ENCODE measurements around the gene TLR8.

The TLR8 gene

GRCh38 chrX:12885508-12885907, 20.9 kb upstream of the TLR8 start:
- FAIRE-seq (peak; percentile 53), DNase-seq (ENCODE audit: insufficient read length) (no peak)
- no peak for TF ChIP-seq POLR2A (IDR thresholded peaks at IDR 0.05; ENCODE audit: low read depth, low read length)
- TF ChIP-seq TAF1 (IDR thresholded peaks at IDR 0.05; ENCODE audit: borderline replicate concordance, low read depth, low read length): no peak
- TF ChIP-seq POLR2AphosphoS5 (IDR thresholded peaks at IDR 0.05; ENCODE audit: low read depth, low read length): no peak

GRCh38 chrX:12886545-12886944, 19.9 kb upstream of the TLR8 start:
- TF ChIP-seq TAF1 (IDR thresholded peaks at IDR 0.05; ENCODE audit: borderline replicate concordance, low read depth, low read length) (no peak), POLR2A (IDR thresholded peaks at IDR 0.05; ENCODE audit: low read depth, low read length) (no peak), POLR2AphosphoS5 (IDR thresholded peaks at IDR 0.05; ENCODE audit: low read depth, low read length) (no peak)
- DNase-seq (ENCODE audit: insufficient read length): no peak
- no peak for FAIRE-seq

GRCh38 chrX:12887141-12887540, 19.3 kb upstream of the TLR8 start:
- DNase-seq (ENCODE audit: insufficient read length) (no peak), FAIRE-seq (no peak)
- TF ChIP-seq TAF1 (IDR thresholded peaks at IDR 0.05; ENCODE audit: borderline replicate concordance, low read depth, low read length): no peak
- TF ChIP-seq POLR2A (IDR thresholded peaks at IDR 0.05; ENCODE audit: low read depth, low read length): no peak
- TF ChIP-seq POLR2AphosphoS5 (IDR thresholded peaks at IDR 0.05; ENCODE audit: low read depth, low read length): no peak

- DNase-seq (ENCODE audit: insufficient read length): no peak
- FAIRE-seq: peak; percentile 93
- TF ChIP-seq POLR2A (IDR thresholded peaks at IDR 0.05; ENCODE audit: low read depth, low read length) (no peak), POLR2AphosphoS5 (IDR thresholded peaks at IDR 0.05; ENCODE audit: low read depth, low read length) (no peak; the same call in 1 of the 2 replicates), TAF1 (IDR thresholded peaks at IDR 0.05; ENCODE audit: borderline replicate concordance, low read depth, low read length) (no peak)
Observed at GRCh38 chrX:12887767-12888166, 18.7 kb upstream of the TLR8 start.

GRCh38 chrX:12890467-12890866, 16.0 kb upstream of the TLR8 start:
- TF ChIP-seq TAF1 (IDR thresholded peaks at IDR 0.05; ENCODE audit: borderline replicate concordance, low read depth, low read length): no peak
- TF ChIP-seq POLR2A (IDR thresholded peaks at IDR 0.05; ENCODE audit: low read depth, low read length): no peak; the same call in none of the 2 replicates
- no peak; the same call in 1 of the 2 replicates for TF ChIP-seq POLR2AphosphoS5 (IDR thresholded peaks at IDR 0.05; ENCODE audit: low read depth, low read length)
- FAIRE-seq: peak; percentile 99
- DNase-seq (ENCODE audit: insufficient read length): no peak

GRCh38 chrX:12891171-12891570, 15.2 kb upstream of the TLR8 start:
- no peak for FAIRE-seq
- TF ChIP-seq TAF1 (IDR thresholded peaks at IDR 0.05; ENCODE audit: borderline replicate concordance, low read depth, low read length) (no peak), POLR2AphosphoS5 (IDR thresholded peaks at IDR 0.05; ENCODE audit: low read depth, low read length) (no peak), POLR2A (IDR thresholded peaks at IDR 0.05; ENCODE audit: low read depth, low read length) (no peak)
- no peak for DNase-seq (ENCODE audit: insufficient read length)

- DNase-seq (ENCODE audit: insufficient read length) (no peak), FAIRE-seq (no peak)
- TF ChIP-seq TAF1 (IDR thresholded peaks at IDR 0.05; ENCODE audit: borderline replicate concordance, low read depth, low read length): no peak
- no peak for TF ChIP-seq POLR2A (IDR thresholded peaks at IDR 0.05; ENCODE audit: low read depth, low read length)
- TF ChIP-seq POLR2AphosphoS5 (IDR thresholded peaks at IDR 0.05; ENCODE audit: low read depth, low read length): no peak
Observed at GRCh38 chrX:12891915-12892506, 14.4 kb upstream of the TLR8 start.

- peak; percentile 96 for FAIRE-seq
- DNase-seq (ENCODE audit: insufficient read length): no peak
- TF ChIP-seq POLR2AphosphoS5 (IDR thresholded peaks at IDR 0.05; ENCODE audit: low read depth, low read length) (no peak), POLR2A (IDR thresholded peaks at IDR 0.05; ENCODE audit: low read depth, low read length) (no peak), TAF1 (IDR thresholded peaks at IDR 0.05; ENCODE audit: borderline replicate concordance, low read depth, low read length) (no peak)
Observed at GRCh38 chrX:12892716-12893115, 13.7 kb upstream of the TLR8 start.

- DNase-seq (ENCODE audit: insufficient read length) (no peak), FAIRE-seq (no peak)
- TF ChIP-seq TAF1 (IDR thresholded peaks at IDR 0.05; ENCODE audit: borderline replicate concordance, low read depth, low read length) (no peak), POLR2A (IDR thresholded peaks at IDR 0.05; ENCODE audit: low read depth, low read length) (no peak), POLR2AphosphoS5 (IDR thresholded peaks at IDR 0.05; ENCODE audit: low read depth, low read length) (no peak)
Observed at GRCh38 chrX:12894074-12895030, 12.1 kb upstream of the TLR8 start.

GRCh38 chrX:12895866-12896265, 10.6 kb upstream of the TLR8 start:
- peak; percentile 65 for FAIRE-seq

GRCh38 chrX:12896935-12897334, 9.5 kb upstream of the TLR8 start:
- no peak for TF ChIP-seq TAF1 (IDR thresholded peaks at IDR 0.05; ENCODE audit: borderline replicate concordance, low read depth, low read length)
- TF ChIP-seq POLR2AphosphoS5 (IDR thresholded peaks at IDR 0.05; ENCODE audit: low read depth, low read length): no peak
- TF ChIP-seq POLR2A (IDR thresholded peaks at IDR 0.05; ENCODE audit: low read depth, low read length): no peak
- FAIRE-seq: no peak
- DNase-seq (ENCODE audit: insufficient read length): no peak

More at GRCh38 chrX:12895866-12896265, 10.6 kb upstream of the TLR8 start:
- no peak for TF ChIP-seq POLR2AphosphoS5 (IDR thresholded peaks at IDR 0.05; ENCODE audit: low read depth, low read length)
- TF ChIP-seq POLR2A (IDR thresholded peaks at IDR 0.05; ENCODE audit: low read depth, low read length): no peak
- no peak for TF ChIP-seq TAF1 (IDR thresholded peaks at IDR 0.05; ENCODE audit: borderline replicate concordance, low read depth, low read length)
- no peak for DNase-seq (ENCODE audit: insufficient read length)

All from GM12892 (cell line).